OCI-LY1 (cell line): ENCODE results near the gene OCIAD2.

ENCODE experiments used
- H2AFZ ChIP-seq: fragments of 200-600 bp; sonication (generic), shearing (Covaris generic); 2 replicates; pipeline ENCODE4 v1.6.0; 2014; ENCODE audit warnings: antibody characterized with exemption, mild to moderate bottlenecking, low read length
- H3F3A ChIP-seq: fragments of 200-600 bp; sonication (generic), shearing (Covaris generic); 2 replicates; pipeline ENCODE4 v1.6.0; 2014; ENCODE audit warnings: mild to moderate bottlenecking, antibody characterized with exemption, low read length, moderate library complexity; ENCODE audit not compliant: insufficient read depth
- H3K27ac ChIP-seq: fragments of 200-600 bp; sonication (generic); 2 replicates; pipeline ENCODE4 v1.5.1; 2014; ENCODE audit warnings: low read length, mixed run types, mild to moderate bottlenecking, low read depth; ENCODE audit not compliant: poor library complexity, severe bottlenecking
- H3K27me3 ChIP-seq: fragments of 200-600 bp; sonication (generic); 2 replicates; pipeline ENCODE4 v1.6.0; 2014; ENCODE audit warnings: antibody characterized with exemption, mild to moderate bottlenecking, low read length, moderate library complexity; ENCODE audit not compliant: insufficient read depth
- H3K36me3 ChIP-seq: fragments of 200-600 bp; sonication (generic); 2 replicates; pipeline ENCODE4 v1.6.1; 2014; ENCODE audit warnings: mild to moderate bottlenecking, antibody characterized with exemption, low read length, moderate library complexity, mixed read lengths; ENCODE audit not compliant: insufficient read depth
- H3K4me1 ChIP-seq: fragments of 200-600 bp; sonication (generic); 2 replicates; pipeline ENCODE4 v1.5.1; 2014; ENCODE audit warnings: mild to moderate bottlenecking, low read length, moderate library complexity; ENCODE audit not compliant: insufficient read depth, severe bottlenecking
- H3K4me2 ChIP-seq: fragments of 200-600 bp; sonication (generic), shearing (Covaris generic); 2 replicates; pipeline ENCODE4 v1.6.1; 2014; ENCODE audit warnings: low read length
- H3K4me3 ChIP-seq: fragments of 200-600 bp; sonication (generic); 2 replicates; pipeline ENCODE4 v1.5.1; 2014; ENCODE audit warnings: low read length, low read depth, mild to moderate bottlenecking, mixed read lengths; ENCODE audit not compliant: poor library complexity, severe bottlenecking
- H3K79me2 ChIP-seq: fragments of 200-600 bp; shearing (Covaris generic); 2 replicates; pipeline ENCODE4 v1.6.1; 2016; ENCODE audit warnings: mixed run types, low read length, mixed read lengths; ENCODE audit not compliant: insufficient read depth
- H3K9ac ChIP-seq: fragments of 200-600 bp; sonication (generic), shearing (Covaris generic); 2 replicates; pipeline ENCODE4 v1.6.1; 2014; ENCODE audit warnings: mild to moderate bottlenecking, low read length, mixed read lengths
- H3K9me2 ChIP-seq: fragments of 200-600 bp; sonication (generic), shearing (Covaris generic); 2 replicates; pipeline ENCODE4 v1.6.1; 2014; ENCODE audit warnings: low read depth, mild to moderate bottlenecking, low read length, mixed read lengths
- H3K9me3 ChIP-seq: fragments of 200-600 bp; shearing (Covaris generic); 2 replicates; pipeline ENCODE4 v1.6.1; 2014; ENCODE audit warnings: low read length, mixed read lengths
- H4K20me1 ChIP-seq: fragments of 200-600 bp; sonication (generic), shearing (Covaris generic); 2 replicates; pipeline ENCODE4 v1.6.0; 2016; ENCODE audit warnings: mild to moderate bottlenecking, low read length; ENCODE audit not compliant: insufficient read depth
- CTCF ChIP-seq: fragments of 200-600 bp; sonication (generic), shearing (Covaris generic); IDR thresholded peaks from 2 replicates; pipeline ENCODE4 v1.5.1; 2017; ENCODE audit warnings: mild to moderate bottlenecking, antibody characterized with exemption, low read length, moderate library complexity, mixed read lengths
- EZH2 ChIP-seq: fragments of 200-600 bp; sonication (generic), shearing (Covaris generic); IDR thresholded peaks from 2 replicates; pipeline ENCODE4 v1.8.0; 2017; ENCODE audit warnings: borderline replicate concordance, mixed run types, mild to moderate bottlenecking, antibody characterized with exemption, low read length, moderate library complexity, mixed read lengths

The OCIAD2 gene

DNA sequence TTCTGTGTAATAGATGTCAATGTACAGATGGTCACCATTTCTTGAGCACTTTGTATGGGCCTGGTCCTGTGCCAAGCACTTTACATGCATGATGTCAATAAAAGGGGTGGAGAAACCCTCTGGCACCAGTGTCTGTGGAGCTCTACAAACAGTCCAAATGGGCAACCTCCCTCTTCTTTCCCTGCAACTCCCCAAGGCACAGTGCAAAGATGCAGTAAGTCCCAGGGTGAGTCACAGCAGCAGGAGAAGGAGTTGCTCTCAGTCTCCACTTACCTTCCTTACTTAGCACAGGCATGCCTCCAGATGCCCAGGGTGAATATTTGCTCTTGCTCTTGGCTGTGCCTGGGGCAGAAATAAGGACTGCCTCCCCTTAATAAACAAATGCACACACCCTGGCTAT lies 4.3 kb downstream of the OCIAD2 start:
- Histone ChIP-seq H3K4me3 (no peak overlapping the region), H3K79me2 (peaks cover 4% of the 10 kb centered on the region; the same call in 1 of the 2 replicates), H3F3A (no peaks in the 10 kb centered on the region), H3K27me3 (no peaks in the 10 kb centered on the region), H2AFZ (no peak overlapping the region), H3K4me1 (peaks cover 38% of the 10 kb centered on the region), H3K4me2 (no peak overlapping the region), H3K27ac (no peak overlapping the region), H3K9me3 (no peaks in the 10 kb centered on the region), H3K36me3 (peaks cover 52% of the 10 kb centered on the region), H3K9ac (no peak overlapping the region), H4K20me1 (no peaks in the 10 kb centered on the region), H3K9me2 (no peaks in the 10 kb centered on the region)
- TF ChIP-seq CTCF: no peak
- TF ChIP-seq EZH2: no peak

GRCh38 chr4:48901196-48901595 lies 5.4 kb downstream of the OCIAD2 start:
- Histone ChIP-seq H3K9ac (no peak overlapping the region), H3K9me3 (no peaks in the 10 kb centered on the region), H3K36me3 (peaks cover 63% of the 10 kb centered on the region), H3K4me3 (no peak overlapping the region), H3F3A (no peaks in the 10 kb centered on the region), H3K9me2 (no peaks in the 10 kb centered on the region), H2AFZ (no peak overlapping the region), H4K20me1 (no peaks in the 10 kb centered on the region), H3K79me2 (peaks cover 4% of the 10 kb centered on the region; the same call in 1 of the 2 replicates), H3K4me1 (peaks cover 33% of the 10 kb centered on the region), H3K4me2 (no peak overlapping the region), H3K27me3 (no peaks in the 10 kb centered on the region), H3K27ac (no peak overlapping the region)
- TF ChIP-seq CTCF (no peak), EZH2 (no peak)

- Histone ChIP-seq H3K27ac (peak overlapping the region; percentile 48), H3F3A (no peaks in the 10 kb centered on the region), H3K4me2 (peak overlapping the region; percentile 60), H3K27me3 (no peaks in the 10 kb centered on the region), H2AFZ (no peak overlapping the region), H3K4me3 (peak overlapping the region; percentile 30), H3K9me2 (no peaks in the 10 kb centered on the region), H4K20me1 (no peaks in the 10 kb centered on the region), H3K9me3 (no peaks in the 10 kb centered on the region), H3K9ac (peak overlapping the region; percentile 38; the same call in 1 of the 2 replicates), H3K36me3 (peaks cover 75% of the 10 kb centered on the region), H3K79me2 (no peaks in the 10 kb centered on the region), H3K4me1 (peaks cover 21% of the 10 kb centered on the region)
- TF ChIP-seq CTCF (no peak), EZH2 (no peak)
Measured at GRCh38 chr4:48899950-48900349, 6.6 kb downstream of the OCIAD2 start.
